Skin of body (tissue), 2 donors: ENCODE data around the gene AP3D1. TPM values are rescaled to one million over a fixed set of nuclear protein-coding genes. Genes with fewer than 3 reads are reported as not detected.
"Not testable (repeated sequence)": the region's sequence is repeated elsewhere in the genome, so short reads cannot be mapped to it uniquely, and the experiment has no call there.

Source experiments
- DNase-seq: peaks from one replicate; lab custom pipeline; 2025; lab: John Stamatoyannopoulos, UW
- total RNA-seq: library from RNA; depleted of rRNA; stranded (reverse); fragments of >200 nt; gene quantifications from one replicate; pipeline ENCODE4 v1.2.3, GENCODE V29; 2014

Gene AP3D1
- total RNA-seq, 1 donor from 2014 or later, result 33.2 TPM

DNA sequence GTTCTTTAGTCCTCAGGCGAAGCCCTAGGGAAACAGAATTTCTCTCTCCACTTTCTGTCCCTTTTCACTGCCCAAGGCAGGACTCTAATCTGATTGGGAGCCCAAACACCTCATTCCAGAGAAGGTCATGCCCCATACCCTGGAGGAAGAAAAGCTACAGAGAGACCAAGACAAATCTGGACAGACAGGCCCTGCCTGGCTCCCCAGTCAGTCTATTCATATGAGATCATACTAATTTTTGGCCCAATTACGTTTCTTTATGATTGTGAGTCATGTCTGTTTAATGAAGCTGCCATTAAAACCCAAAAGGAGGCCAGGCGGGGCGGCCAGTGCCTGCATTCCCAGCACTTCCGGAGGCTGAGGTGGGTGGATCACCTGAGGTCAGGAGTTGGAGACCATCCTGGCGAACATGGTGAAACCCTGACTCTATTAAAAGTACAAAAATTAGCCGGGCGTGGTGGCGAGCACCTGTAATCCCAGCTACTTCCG is 3.3 kb upstream of the AP3D1 start:
- no peak for DNase-seq

DNA sequence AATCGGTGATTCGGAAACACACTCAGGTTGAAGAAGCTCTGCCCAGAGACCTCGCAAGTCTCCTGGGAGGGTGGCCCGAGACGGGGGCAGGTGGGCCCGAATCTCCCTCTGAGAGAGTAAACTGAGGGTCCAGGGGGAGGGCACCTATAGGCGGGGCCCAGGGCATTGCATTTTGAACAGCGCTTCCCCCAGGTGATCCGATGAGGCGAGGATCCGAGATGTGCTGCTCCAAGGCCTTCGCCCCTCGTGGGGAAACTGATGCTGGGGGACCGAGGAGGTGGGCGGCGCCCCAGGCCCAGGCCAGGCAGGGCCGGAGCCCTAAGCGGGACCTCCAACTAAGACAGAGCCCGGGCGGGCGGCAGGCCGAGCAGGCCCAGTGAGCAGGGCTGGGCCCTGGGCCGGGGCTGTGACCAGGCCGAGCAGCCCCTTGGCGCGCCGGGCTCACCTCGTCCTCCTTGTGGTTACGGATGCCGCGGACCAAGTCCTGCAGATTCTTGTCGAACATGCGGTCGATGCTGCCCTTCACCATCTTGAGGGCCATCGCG is 500 bp downstream of the AP3D1 start:
- no peak for DNase-seq

DNA sequence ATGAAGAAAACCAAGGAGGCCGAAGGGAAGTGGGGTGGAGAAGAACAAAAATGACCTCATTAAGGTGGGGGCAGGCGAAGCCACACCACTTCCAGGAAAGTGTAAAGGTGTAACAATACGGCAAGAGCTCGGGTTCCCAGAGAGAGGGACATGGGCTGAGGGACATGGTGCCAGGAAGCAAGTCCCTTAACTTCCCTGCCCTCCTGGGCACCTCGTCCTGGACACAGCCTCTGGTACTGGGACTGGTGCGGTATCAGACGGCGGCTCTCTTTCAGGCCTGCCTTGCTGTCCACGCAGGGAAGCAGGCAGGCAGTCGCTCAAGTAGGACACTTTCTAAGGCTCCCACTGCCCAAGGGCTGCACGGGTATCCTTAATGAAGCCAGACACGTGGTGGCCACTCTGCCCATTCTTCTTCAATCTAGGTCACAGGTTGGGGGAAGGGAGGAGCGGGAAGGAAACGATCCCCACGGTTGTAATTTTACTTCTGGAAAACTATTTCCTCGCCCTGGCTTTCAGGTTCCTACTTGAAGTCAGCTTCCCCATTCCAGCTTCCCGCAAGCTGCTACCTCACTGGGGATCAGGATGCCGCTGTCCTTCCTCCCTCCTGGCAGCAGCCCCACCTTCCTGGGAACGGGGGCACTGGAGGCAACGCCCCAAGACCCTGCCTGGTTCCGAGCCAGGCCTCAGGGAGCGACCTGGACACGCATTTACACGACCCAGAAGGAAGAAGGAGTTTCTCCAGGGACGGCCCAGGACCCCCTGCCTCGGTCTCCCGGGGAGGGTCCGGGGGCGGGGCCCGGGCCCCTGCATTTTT is 1.2 kb downstream of the AP3D1 start:
- no peak for DNase-seq

DNA sequence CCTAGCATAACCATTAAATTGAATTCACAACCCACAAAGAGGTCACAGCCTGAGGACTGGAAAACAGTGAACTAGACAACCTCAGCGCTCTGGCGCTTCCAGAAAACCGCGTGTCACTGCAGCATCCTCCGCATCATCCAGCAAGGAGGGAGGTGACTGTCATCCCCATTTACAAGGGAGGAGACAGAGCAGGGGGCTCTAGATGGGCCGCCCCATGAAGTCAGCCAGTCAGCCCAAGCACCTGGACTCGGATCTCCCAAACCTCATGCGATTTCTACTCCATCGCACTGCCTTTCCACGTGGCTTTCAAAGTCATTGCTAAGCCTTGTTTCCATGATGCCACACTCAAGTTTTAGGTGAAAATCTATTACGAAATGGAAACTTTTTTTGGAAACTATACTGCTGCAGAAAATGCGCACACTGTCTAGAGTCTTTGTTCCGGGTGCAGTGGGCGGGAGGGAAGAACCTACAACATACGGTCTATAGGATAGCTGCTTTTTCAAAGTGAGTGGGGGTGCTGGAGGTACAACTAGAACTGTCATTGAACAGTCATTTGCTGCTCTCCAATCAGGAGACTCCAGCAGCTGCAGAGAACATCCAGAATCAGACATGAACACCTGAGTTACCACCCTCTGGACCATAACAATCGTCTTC is 2.8 kb downstream of the AP3D1 start:
- no peak for DNase-seq

DNA sequence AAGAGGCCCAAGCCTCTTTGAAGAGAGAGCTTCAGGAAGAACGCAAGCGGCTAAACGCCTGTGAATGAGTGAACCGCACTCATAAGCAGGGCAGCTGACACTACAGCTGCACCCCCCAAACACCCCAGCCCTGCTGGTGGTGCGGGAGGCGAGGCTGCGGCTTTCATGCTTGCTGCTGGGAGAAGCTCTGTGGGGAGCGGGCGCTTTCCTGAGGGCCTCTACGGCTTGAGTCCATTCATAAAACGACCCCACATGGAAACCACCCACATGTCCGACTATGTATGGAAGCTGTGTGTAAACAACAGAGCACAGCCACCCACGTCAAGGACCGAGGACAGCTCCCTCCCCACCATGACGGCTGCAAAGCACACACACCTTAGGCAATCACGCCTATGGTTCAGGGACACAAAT is 5.5 kb downstream of the AP3D1 start:
- no peak for DNase-seq

DNA sequence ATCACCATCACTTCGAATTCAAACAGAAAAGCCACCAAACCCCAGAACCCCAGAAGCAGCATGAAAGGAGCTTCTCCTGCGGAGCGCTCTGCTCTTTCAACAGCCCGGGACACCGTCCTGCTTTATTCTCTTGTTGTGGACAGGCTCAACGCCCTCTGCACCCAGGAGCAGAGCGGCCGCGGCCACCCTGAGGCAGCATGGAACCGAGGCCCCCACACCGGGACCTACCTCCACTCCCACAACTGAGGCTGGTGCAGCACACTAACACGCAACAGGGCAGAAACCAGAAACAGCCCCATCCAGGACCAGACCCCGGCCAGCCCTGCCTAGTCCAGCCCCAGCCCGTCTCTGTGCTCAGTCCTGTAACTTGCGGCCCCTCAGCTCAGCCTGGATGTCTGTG is 7.2 kb downstream of the AP3D1 start:
- DNase-seq, result no peak

DNA sequence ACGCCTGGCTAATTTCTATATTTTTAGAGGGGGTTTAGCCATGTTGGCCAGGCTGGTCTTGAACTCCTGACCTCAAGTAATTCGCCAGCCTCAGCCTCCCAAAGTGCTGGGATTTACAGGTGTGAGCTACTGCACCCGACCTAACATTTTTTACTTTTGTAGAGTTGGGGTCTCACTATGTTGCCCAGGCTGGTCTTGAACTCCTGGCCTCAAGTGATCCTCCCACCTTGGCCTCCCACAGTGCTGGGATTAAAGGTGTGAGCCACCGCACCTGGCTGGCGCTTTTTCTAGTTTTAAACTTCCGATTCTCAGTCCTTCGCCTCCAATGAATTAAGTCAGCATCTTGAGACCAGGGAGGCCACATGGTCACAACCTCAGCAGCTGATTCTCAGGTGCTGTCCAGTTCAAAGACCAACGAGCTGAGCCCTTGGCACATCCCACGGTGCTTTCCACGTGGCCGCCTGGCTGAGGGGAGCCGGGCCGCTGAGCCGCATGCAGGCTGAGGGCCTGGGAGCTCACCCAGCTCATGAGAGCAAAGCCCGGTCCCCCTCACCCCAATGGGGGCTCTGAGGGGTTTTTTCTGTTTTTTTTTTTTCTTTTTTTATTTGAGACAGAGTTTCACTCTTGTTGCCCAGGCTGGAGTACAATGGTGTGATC is 9.1 kb downstream of the AP3D1 start:
- no peak for DNase-seq

DNA sequence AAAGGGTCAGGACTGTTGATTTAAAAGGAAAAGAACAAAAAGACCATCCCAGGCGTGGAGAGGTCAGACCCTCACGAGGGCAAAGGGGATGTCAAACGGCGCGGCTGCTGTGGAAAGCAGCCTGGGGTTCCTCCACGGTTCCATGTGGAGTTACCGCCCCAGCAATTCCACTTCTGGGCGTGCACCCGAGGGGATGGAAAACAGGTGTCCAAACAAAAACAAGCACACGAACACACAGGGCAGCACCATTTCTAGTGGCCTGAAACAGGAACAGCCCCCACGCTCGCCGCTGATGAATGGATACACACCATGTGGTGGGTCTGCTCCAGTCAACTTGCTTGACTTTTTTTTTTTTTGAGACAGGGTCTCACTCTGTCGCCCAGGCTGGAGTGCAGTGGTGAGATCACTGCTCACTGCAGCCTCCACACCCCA is 11.2 kb downstream of the AP3D1 start:
- DNase-seq, result no peak

DNA sequence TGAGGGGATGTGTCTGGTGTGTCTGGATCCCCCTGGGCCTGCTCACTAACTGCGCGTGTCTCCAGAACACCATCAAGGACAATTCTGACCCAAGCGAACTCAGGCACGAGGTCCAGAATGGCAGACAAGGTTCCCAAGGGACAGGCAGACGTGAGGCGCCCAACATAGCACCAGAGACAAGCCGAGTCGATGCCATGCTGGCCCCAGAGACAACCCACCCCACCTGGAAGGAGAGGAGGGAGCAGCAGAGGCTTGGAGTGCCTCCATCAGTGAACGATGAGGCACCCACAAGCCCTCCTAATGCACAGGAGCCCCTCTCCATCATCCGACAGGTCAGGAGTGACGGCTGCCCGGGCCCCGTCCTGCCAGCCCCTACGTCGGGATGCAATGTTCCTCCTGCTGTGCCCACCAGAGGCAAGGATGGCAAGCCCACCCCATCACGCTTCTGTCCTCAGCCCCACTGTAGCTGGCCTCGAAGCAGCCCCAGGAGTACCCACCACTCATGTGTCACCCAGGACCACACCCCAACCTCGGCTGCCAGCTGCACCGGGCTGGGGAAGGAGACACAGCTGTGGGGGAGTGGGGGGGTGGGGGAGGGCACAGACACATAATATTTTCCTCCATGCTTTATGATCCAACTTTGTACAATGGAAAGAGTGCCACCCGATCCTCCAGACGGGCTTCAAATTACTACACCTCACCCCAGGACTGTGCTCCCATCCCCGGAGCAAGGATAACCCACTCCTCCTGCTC is 11.8 kb downstream of the AP3D1 start:
- DNase-seq, result no peak

DNA sequence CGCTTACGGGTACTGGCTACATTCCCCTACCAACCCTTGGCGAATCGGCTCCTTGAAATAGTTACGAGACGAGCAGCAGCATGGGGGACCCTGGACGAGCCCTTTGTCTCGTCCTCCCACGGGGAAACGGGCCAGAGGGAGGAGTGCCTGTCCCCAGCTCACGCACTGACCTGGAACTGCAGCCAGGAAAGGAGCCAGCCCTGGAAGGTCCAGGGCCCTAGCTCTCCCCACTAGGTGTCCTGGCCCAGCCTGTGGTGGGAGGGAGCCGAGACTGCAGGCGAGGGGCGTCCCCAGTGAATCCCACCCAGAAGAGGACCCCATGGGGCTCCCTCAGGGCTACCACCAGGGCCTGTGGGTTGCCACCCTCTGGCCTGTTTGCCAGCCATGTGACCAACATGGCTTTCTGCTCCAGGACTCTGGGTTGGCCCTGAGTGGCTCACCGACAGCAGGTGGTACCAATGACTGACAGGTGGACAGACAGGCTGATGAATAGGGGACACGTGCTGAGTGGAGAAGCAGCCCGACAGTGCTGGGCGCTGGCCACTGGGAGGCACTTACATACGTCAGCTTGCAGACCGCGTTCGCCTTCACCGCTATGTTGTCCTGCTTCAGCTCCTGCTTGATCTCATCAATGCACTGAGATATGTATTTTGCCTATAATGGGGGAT is 13.2 kb downstream of the AP3D1 start:
- DNase-seq, result no peak

DNA sequence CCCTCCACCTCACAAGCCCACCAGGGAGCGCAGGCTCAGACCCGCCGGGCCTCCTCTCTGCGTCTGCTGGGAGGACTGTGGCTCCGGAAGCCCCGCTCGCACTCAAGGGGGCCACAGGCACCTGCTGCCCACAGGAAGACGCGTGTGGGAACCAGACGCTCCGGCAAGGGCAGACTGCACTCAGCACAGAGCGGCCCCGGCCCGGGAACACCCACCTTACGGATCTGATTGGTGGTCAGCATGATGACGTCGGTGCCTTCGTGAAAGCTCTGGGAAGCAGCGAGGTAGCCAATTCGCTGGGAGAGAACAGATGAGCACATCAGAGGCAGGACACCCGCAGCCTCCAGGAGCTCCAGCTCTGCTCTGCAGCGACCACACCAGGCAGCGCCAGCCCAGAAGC is 14.6 kb downstream of the AP3D1 start:
- no peak for DNase-seq

DNA sequence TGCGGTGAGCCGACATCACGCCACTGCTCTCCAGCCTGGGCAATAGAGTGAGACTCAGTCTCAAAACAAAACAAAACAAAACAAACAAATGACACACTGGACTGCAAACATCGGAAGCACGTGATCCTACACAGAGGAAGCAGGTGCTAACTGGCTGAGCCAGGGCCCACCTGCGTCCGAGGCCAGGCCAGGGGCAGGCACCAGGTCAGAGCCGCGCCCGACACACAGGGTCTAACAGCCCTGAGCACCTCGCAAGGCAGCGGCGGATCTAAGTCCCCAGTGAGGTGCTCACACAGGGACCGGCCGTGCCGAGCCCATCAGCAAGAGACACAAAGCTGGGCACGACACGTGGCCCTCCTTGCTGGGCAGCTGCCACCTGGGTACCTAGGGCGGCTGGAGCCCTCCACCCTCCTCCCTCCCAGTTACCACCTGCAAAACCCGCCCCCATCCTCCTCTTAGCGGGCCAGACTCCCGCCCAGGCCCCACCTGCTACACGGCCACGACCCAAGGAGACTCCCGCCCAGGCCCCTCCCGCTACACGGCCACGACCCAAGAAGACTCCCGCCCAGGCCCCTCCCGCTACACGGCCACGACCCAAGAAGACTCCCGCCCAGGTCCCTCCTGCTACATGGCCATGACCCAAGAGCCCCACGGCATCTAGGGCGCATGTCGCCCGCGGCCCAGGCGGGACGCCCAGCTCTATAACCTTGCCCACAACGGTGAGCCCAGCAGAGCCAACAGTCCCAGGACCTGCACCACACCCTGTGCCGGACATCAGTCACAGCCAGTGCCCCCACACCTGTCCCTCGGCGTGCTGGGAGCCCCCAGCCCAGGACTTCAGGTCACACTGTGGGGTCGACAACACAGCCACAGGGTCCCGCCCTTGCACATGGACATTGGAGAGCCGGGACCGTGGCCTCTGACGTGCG is 15.6 kb downstream of the AP3D1 start:
- no peak for DNase-seq

DNA sequence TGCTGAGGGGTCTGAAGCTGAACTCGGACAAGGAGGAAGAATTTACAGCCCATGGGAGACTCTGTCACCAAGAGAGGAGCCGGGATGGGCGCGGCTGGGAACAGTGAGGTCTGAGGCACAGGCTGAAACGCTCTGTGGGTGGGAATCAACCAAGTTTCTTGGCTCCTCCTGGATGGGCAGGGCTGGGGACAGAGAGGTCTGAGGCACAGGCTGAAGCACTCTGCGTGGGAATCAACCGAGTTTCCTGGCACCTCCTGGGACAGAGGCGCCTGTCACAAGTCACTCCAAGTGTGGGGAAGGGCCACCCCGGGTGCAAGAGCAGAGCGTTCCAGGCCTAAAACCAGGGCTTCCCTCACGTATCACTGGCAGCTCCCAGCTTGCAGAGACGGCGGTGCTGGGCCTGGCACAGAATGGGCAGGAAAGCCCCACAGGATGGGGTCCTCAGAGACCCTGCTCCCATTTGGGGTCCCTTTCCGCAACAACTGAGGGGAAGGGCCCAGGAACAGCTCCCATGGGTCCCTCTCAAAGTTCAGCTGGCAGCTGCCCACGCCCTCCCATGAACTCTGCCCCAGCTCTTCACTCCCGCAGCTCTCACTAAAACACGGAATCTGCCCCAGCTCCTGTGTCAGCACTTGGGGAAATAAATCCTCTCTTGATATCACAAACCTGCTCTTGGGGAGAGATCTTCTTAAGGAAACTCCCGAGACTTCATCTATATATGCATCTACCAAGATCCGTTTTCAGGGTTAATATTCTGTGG is 18.5 kb downstream of the AP3D1 start:
- no peak for DNase-seq

DNA sequence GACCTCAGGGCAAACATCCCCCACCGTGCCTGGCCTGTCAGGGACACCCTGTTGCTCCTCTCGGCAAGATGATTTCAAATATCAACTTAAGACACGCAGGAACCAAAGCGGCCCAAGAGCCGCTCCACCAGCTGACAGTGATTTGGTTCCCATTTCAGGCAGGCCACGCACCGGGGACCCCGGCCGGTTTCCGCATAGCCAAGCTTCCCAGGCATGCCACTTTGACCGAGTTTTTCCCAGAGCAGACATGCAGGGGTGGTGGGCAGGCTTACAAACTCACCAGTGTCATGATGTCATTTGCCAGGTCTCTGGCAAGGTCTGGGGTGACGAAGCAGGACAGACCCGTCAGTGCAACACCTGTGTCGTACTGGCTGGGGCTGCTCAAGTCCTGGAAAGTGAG is 19.2 kb downstream of the AP3D1 start:
- no peak for DNase-seq

DNA sequence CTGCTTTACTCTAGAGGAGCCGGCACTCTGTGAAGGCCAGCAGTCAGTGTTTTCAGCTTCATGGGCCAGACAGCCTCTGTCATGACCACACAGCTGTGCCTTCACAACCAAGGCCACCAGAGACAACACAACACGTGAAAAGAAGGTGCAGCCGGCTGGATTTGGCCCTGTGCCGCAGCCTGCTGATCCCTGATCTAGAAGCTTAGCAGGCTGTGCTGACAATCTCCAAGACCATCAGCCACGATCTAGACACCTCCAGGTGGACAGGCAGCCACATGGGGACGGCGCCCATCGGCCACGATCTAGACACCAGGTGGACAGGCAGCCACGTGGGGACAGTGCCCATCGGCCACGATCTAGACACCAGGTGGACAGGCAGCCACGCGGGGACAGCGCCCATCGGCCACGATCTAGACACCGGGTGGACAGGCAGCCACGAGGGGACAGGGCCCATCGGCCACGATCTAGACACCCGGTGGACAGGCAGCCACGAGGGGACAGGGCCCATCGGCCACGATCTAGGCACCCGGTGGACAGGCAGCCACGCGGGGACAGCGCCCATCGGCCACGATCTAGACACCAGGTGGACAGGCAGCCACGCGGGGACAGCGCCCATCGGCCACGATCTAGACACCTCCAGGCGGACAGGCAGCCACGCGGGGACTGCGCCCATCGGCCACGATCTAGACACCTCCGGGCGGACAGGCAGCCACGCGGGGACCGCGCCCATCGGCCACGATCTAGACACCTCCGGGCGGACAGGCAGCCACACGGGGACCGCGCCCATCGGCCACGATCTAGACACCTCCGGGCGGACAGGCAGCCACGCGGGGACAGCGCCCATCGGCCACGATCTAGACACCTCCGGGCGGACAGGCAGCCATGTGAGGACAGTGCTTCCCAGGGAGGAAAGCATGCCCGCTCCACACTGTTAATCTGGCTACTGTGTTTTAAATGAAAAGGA is 20.1 kb downstream of the AP3D1 start:
- DNase-seq, result not testable (repeated sequence)

DNA sequence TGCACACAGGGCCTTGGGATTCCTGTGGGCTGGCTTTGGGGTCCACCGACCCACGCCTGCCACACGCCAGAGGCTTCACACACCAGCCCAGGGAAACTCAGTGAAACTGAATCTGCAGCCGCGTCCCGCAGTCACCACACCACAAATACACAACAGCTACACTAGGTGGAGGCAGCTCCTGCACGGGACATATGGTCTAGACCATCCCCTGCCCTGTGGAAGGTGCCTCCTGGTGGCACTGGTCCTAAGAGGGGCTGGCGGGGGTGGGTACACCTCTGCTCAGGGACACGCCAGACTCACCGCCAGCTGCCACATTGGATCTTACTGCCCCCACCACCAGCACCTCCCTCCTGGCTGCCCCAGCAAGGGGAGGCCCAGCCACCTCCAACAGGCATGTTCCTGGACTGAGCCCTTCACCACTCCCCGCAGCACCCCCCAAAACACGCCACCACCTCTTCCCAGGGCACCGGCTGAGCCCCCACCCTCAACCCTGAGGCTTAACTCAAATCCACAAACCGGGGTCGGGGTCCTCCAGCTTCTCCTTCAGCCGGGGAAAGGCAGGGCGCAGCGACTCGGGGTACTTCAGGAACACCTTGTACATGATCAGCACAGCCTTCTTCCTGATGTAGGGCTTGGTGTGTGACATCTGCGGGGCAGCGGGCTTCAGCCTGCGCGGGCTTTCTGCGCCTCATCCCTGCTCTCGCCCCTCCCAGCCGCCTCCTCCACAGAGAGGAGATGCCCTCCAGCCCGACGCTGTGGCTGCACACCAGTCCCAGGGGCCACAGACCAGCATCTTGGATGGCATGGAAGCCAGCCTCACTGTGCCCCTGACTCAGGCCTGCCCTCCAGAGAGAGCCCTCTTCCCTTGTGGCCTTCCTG is 21.2 kb downstream of the AP3D1 start:
- no peak for DNase-seq

DNA sequence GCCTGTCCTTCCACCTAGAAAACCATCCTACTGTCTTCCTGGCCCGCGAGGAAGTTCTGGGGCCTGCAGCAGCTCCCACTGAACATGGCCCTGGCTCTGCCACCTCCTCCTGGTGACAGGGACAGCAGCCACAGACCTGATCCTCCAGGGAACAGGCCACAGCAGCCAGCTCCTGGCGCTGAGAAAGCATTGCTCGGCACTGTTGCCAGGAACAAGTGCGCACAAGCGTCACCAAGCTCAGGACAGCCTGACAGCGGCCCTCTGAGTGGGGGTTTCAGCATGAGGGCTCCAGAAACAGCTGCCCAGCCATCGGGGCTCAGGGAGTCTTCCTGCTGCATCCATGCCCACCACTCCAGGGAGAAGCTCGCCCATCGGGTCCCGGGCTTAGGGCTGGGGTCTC is 21.9 kb downstream of the AP3D1 start:
- DNase-seq, result no peak
